ENCODE results near the gene ZBTB20.

The ZBTB20 gene

DNA sequence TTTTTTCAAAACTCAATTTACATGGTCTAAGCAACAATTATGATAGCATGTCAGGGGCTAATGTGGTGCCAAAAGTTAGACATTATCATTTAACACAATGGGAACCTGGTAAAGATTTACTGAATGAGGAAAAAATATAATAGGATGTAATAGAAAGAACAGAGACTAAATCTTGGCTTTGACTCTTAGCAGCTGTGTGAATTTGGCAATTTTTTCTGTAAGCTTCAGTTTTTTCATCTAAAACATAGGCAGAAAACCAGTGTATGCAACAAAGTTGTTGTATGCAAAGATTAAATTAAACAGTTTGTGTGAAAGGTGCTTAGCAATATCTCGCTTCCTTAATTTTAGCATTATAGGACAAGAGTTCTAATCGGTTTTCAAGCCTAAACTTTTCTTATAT lies 57.6 kb downstream of the ZBTB20 start:
- DNase-seq (ENCODE audit: low read depth) = no peak

DNA sequence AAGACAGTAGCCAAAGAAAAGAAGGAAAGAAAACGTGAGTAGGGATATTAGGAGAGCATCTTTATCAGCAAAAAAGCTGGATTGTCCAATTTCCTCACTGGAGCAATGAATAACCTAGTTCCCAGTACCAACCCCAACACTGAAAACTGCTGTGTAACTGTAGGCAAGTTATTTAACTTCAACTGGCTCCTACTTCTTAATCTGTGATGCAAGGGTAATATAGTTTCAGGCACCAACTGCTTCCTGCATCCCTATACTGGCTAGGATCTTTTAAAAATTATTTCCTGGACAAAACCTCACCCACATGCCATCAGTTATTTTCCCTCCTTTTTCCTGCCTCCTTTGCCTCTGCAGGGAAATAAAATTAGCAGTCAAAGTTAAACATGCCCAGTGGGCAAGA lies 59.6 kb downstream of the ZBTB20 start:
- no peak for DNase-seq (ENCODE audit: low read depth)

DNA sequence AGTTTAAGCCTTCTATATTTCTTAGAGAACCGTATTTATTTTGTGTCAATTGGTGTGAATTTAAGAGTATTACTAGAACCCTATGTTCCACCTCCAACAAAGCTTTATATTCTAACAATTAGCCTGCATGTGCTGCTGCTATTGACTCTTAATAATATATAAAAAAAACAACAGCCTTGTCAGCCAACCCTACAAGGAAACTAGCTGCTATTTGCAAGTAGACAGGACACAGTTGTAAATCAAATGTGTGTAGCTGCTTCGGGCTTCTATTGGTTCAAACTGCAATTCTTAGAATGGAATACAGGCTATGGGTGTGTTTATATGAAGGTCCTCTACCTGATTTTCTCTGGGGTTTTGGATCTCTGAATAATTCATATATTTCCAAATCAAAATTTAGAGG lies 60.7 kb downstream of the ZBTB20 start:
- no peak for DNase-seq (ENCODE audit: low read depth)

DNA sequence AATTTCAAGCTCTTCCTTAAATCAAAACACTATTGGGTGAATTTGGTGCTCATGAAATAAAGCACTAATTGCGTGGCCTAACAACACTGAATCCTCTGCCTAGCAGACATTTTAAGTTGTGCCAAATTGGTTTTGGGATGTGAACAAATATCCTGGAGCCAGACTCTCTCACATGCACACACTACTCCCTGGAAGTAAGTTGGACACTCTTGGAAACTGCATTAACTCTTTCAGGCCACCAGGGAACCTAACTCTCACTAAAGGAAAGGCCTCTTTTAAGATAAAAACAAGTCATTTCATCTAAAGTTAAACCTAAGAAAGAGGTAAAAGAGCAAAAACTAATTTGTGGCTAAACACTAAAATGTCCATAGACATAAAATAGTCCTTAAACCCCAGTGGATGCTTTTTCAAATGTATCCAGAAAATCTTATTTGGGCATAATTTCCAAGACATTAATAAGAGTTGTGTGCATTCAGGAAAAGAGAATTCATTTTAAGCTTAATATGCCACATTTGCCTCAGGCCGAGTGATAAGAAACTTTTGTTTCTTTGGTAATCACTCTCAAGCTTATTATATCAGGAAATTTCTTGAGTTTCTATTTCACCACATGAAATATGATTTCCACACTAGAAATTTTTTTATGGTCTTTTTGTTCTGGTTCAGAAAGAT lies 61.8 kb downstream of the ZBTB20 start:
- DNase-seq (ENCODE audit: low read depth) = peak; percentile 38

DNA sequence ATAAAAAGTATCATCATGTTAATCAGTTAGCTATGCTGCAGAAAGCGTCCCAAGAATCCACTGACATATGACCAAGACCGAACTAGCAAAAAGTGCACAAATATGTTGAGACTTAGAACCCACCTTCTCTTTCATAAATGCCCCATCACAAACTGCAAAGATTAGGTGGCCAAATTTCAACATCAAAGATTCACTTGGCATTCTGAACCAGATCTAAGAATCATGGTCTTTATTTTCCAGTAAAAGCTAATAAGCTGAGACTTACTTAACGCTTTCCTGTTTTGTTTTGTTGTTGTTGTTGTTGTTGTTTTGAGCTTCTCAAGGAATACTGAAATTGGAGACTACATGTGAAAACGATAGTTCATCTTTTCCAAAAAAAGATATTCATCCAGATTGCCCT lies 62.4 kb downstream of the ZBTB20 start:
- no peak for DNase-seq (ENCODE audit: low read depth)

DNA sequence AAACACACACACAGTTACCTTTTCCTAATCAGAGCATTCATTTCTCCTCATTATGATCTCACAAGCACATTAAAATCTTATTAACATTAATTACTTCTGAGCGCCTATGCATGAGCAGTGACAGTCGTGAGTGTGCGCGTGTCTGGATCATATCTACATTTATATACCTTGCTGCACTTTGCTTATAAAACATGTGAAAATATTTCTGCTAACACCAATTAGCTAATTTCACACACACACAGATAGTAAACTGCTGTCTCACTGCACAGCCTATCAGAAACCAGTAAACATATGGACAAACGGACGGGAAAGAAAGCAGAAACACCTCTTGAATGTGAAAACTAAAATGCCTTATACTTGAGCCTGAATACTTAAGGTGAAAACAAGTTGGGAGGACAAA lies 64.8 kb downstream of the ZBTB20 start:
- no peak for DNase-seq (ENCODE audit: low read depth)

DNA sequence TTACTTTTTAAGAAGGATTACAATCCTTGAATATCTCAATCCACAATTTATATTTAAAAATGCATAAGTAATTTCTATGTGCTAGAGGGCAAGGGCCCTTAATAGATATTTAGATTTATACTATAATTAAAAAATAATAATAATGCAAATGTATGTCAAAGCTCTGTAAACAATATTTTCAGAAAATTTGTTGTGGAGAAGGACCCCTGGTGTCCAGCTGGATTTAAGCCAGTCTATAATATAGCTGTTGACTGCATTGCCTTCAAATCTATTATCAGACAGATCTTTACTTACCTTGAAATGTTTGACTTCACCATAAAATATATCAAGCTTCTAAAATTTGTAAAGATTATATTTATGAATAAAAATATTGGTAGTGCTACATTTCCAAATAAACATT lies 65.6 kb downstream of the ZBTB20 start:
- DNase-seq (ENCODE audit: low read depth) = no peak

DNA sequence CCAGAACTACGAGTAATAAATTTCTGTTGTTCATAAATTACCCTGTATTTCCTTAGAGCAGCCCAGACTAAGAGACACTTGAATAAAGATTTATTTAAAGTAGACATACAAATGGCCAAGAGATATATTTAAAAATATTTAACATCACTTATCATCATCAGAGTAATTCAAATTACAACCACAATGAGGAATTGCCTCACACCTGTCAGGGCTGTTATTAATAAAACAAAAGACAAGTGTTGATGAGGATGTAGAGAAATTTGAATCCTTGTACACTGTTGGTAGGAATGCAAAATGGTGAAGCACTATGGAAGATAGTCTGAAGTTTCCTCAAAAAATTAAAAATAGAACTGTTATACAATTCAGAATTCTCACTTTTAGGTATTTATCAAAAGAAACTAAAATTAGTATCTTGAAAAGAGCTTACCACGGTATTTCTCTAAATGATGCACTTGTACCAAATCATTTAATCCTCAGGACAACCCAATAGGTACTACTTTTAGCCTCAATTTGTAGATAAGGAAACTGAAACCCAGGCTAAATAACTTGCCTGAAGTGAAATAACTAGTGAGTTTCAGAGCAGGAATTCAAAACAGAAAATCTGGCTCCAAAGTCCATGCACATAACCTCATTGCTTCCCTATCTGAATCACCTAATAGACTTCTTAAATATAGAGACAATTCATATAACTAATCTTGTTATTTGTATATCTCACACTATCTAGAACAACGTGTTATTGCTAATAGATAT lies 69.4 kb downstream of the ZBTB20 start:
- no peak for DNase-seq (ENCODE audit: low read depth)

DNA sequence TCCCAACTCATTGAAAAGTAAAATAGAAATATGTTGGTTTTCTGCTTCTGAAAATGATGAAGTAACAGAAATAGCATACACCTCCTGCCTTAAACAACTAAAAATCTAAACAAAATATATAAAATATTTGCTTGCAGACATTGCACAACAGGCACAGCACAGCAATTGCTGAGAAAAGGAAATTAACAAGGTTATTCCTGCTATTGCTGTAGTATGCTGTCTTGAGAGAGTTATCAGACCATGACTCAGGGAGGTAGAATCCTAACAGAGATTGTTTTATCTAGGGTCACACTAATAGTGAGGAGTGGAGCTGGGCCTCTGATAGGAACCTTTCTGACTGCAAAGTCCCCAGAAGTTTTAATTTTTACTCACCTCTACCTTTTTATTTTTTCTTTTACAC lies 72.6 kb downstream of the ZBTB20 start:
- DNase-seq (ENCODE audit: low read depth) = peak; percentile 21

DNA sequence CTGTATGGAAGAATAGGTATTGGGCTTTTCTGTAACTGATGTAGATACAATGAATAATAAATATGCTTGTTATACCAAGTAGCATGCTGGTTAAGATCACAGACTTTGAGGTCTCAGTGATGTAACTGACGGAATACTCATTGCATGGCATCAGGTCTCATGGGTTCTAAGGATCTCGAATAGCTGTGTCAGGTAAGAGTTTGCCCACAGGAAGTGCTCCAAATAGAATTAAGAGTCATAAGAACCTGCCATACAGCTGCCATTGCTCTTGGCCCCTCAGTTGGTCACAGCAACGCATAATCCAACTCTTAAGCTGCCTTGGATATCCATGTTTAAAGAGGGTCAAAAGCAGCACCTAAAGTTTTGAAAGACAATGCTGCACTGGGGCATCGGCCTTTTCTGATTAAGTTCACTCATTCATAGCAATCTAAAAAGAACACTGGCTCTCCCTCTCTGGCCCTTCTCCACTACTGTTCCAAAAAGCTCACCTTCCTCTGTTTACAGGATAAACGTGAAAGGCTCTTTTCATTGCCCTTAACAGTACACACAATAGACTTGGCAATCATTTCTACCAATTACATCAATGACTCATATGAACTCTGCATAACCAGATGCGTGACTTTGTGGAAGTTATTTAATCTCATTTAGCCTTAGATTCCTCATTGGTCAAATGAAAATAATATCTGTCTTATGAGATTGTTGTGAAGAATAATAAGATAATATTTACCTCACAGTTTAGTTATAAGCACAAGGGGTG lies 74.6 kb downstream of the ZBTB20 start:
- peak; percentile 57 for DNase-seq (ENCODE audit: low read depth)

DNA sequence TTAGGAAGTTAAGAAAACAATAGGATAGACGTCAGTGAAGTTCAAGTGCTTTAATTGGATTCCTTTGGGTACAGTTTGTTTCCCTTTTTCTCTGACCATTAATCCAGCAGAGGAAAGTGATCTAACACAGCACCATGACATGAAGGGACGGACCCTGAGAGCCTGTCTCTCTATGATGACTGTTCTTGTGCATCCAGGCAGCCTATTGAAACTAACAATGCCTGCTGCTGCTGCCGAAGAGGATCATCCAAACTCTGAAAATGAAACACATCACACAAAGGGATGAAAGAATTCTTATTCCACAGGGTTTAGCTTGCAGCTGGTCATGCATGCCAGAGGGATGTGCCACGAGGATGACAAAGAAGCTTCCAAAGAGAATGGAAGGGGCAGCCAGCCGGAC lies 75.5 kb downstream of the ZBTB20 start:
- peak; percentile 64 for DNase-seq (ENCODE audit: low read depth)

DNA sequence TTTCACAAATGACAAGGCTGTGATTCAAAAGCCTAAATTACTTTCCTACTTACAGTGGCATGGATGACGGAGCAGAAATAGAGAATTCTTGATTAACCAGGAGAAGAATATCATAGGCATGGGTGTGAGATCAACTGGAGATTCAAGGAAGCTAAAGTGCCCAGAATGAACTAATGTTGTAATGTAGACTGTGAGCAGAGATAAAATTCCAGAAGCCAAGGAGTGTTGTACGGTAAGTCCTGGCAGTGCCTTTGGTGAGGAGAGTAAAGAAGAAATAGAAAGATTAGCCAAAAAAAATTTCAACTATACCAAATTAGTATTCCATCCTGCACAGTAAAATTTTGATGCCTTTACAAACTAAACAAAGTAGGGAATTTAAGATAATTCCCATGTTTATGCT lies 75.9 kb downstream of the ZBTB20 start:
- DNase-seq (ENCODE audit: low read depth) = no peak

DNA sequence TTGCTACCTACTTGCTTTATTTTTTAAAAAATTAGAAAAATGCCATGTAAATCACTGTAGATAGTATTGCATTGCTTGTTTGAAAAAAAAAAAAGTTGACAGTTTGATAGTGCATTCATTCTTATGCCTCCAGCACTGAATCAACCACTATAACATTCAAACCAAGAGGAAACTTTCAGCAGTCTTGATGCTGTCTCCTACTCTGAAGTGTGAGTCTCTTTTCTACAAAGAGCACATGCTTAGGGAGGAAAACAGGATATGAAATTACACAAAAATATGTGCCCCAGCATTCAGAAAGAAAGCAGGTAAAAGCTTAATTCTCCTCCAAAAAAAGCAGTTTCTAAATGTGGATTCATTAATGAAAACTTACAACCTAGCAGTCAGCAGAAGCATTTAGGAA lies 78.3 kb downstream of the ZBTB20 start:
- no peak for DNase-seq (ENCODE audit: low read depth)

DNA sequence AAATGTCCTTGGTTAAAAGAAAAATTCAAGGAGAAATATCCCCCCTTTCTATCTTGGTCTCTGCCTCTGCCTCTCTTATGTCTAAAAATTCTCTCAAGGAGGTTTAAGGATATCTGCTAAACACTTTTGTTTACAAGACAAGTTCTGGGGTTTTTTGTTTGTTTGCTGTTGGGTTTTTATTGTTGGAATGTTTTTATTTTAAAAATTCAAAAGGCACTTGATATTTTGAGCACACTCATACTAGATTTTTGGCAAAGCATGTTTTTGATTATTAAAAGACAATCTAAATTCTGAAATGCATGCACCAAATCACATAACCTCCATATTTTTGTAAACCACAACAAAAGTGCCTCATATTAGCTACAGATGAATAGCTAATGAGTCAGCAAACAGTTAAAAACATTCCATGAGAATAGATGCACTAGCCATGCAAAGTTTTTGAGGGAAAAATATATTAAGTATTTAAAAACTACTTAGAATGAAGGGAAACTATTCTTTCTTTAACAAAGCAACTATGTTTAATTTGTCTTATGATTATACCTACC lies 84.6 kb downstream of the ZBTB20 start:
- peak; percentile 82 for DNase-seq (ENCODE audit: low read depth)

DNA sequence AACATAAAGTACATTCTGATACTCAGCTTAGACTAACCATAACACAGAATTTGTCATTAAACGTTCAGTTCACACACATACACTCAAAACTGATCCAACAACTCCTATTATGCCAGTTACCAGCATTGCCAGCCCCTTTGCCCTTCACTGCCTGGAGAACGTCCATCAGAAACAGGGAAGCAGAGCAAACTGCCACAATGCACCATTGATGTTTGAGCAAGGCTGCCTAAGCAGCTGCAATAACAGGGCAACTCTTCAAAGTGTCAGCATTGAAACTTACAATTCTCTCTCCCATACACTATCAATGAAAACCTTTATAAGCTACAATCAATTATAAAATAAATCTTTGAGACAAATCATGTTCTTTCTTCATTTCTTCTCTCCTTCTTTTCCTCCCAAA lies 85.1 kb downstream of the ZBTB20 start:
- no peak for DNase-seq (ENCODE audit: low read depth)

DNA sequence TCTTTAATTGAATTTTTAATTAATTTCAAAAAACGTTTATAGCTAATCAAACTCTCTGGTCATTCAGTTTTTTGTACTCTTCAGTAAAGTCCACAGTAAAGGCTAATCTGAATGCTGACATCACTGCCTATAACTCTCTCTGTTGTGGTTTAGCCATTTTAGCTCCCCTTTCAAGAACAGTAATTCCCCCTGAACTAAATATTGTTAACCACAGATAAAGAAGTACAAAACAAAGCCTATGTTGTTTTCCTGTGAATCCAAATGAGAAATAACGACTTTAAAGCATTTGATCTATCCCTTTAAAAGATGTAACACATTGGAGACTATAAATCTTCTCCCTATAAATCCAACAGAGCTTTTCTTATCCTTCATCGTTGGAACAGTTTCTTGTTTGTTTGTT lies 94.2 kb downstream of the ZBTB20 start:
- no peak for DNase-seq (ENCODE audit: low read depth)

DNA sequence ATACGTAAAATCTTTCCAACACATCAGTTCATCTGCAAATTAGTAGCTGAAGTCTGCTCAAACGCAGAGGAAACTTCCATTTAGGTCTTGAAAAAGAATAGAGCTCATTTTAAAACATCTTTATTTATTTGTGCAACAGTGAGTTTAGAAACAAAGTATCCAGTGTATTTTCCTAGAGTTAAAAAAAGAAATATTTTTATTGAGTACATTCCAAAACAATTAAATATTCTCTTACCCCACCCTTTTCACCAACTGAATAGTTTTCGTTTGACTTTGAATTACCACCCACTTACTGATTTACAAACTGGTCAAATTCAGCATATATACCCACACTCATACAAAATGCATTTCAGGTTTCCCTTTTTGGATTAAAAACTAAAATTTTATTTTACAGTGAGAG lies 104.7 kb downstream of the ZBTB20 start:
- no peak for DNase-seq (ENCODE audit: low read depth)

DNA sequence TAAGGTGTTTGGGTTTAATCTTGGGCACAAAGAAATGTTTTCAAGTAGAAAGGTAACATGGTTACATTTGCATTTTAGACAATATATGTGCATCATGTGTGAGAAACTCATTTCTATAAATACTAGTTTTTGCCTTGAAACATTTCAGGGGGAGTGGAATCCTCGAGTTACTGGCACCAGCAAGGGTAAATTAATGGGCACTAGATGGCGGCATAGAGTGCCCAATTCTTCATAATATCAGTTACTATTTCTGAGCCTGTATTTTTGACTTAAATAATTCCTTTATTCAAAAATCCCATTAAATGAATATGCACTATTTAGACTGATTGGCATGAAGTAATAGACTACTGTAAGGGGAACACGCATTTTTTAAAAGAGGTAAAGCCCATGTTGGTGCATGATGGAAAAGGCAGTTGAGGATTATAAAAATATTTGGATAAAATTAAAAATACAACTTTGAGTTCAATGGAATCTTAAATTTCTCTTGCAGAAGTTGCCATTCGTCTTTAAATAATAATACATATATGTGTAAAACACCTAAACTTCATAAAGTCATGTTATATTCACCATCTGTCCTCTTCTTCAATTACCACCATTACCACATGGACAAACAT lies 106.3 kb downstream of the ZBTB20 start:
- DNase-seq (ENCODE audit: low read depth) = peak; percentile 62

DNA sequence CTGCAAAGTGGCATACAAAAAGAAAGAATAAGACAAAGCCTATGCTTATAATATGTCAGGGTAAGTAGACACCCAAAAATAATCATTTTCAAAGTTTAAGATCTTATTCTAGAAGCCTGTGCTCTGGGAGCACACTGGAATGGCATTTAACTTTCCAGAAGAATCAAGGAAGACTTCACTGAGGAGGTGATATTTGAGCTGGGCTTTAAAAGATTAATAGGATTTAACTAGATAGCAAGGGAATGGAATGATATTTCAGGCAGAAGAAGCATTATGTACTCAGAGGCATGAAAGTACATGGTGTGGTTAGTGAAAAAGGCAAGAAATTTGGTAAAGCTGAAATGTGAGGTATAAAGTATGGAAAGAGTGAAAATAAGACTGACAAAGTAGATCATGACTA lies 106.8 kb downstream of the ZBTB20 start:
- DNase-seq (ENCODE audit: low read depth) = no peak

DNA sequence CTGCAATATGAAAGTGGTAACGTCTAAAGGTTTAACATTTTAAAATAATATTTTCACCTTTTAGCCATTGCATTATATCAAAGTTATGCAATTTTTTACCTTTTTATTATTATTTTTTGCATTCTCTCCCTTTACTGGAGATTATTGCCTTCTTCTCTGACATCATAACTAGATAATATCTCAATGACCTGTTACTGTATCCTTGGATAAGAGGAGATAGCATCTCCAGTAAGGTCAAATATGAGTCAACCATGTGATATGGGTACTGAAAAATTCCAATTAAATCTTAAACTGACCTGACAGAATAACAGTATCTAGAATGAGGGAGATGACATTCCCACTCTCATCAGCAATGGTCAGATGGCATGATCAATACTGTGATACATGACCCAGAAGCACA lies 108.3 kb downstream of the ZBTB20 start:
- peak; percentile 29 for DNase-seq (ENCODE audit: low read depth)

DNA sequence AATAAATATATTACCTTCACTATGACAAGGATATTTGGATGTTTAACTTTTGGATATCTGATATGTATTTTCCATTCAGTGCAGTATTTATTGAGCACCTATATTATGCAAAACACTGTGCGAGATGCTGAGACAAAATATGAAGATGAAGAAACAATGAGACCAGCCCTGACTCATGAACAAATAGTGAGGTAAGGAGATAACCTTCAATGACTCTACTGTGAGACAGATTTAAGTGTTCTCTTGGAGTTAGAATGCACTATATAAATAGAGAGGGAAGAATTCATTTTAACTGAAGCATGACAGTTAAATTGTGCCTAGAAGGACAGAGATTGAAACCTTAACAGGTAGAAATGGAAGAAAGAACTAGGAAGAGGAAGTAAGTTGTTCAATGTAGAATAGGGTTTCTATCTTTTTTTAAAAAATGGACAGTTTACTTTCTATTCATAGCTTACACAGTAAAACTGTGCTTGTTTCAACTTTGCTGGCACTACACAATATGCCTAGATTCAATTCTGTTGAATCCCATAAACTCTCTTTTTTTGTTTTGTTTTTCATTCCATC lies 124.2 kb downstream of the ZBTB20 start:
- DNase-seq (ENCODE audit: low read depth) = no peak

DNA sequence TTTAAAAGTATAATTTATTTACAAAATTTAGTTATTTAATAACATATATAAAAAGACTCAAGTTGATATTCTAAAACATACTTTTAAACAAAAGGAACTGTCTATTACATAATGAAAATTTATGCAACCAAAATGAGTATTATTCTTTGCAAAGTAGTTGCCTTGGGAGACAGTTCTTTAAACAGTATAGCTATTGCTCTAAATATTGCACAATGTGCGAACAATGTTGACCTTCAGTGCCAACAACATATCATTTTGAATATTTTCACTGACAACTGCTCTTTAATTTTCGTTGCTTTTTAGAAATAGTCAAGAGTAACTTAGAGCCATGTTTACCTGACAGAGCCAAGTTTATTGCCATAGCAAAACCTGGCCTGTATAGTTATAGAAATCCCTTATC lies 124.9 kb downstream of the ZBTB20 start:
- no peak for DNase-seq (ENCODE audit: low read depth)
